HG03378 (cell line): ENCODE measurements around the gene ARL3.

Source experiments
- ATAC-seq: cut with Tn5 transposase; IDR thresholded peaks from one replicate; pipeline ENCODE4 v1.9.1; 2021; ENCODE audit warnings: mild to moderate bottlenecking, moderate library complexity; ENCODE audit not compliant: unreplicated experiment

ARL3 gene

DNA sequence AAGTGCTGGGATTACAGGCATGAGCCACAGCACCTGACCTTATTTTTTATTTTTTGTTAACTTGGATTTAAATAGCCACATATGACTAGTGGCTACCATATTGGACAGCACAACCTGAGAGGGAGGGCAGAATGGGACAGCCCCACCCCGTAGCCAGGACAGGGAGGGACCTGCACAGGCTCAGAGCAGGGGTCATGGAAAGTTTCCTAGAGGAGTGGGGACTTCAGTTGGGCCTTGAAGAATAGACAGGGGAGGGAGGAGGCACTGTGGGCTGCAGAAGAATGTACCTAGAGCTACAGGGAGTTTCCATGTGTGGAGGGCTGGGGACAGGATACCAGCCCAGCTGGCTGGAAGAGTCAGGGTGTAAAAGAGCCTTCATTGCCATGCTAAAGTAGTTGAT lies 61.1 kb downstream of the ARL3 start:
- no peak for ATAC-seq

DNA sequence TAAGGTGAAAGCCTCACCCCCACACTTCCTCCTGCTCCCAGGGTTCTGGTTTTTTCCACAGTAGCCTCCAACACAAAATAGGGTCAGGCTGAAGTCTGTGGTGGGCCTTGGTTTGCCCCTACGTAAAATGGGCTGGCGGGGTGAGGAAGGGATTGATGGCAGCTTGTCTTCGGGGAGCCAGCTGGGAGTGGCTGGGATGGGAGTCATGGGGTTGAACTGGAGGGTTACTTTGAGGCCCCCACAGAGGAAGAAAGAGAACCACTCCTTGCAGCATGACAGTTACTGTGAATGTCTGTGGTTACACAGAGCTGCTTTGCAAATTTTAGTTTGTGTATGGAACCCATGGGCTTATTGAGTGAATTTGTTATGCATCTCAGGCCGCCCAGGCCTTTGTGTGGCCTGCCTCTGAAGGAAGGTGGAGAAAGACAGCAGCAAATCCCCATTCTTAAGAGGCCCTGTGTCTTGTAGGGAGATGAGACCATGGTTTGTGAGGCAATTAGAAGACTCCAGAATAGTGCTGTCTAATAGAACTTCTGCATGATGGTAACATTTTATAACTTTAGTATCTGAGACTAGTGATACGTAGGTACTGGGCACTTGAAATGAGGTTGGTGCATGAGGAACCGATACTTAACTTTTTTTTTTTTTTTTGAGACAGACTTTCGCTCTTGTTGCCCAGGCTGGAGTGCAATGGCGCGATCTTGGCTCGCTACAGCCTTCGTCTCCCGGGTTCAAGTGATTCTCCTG lies 61.9 kb downstream of the ARL3 start:
- ATAC-seq: peak; percentile 45

DNA sequence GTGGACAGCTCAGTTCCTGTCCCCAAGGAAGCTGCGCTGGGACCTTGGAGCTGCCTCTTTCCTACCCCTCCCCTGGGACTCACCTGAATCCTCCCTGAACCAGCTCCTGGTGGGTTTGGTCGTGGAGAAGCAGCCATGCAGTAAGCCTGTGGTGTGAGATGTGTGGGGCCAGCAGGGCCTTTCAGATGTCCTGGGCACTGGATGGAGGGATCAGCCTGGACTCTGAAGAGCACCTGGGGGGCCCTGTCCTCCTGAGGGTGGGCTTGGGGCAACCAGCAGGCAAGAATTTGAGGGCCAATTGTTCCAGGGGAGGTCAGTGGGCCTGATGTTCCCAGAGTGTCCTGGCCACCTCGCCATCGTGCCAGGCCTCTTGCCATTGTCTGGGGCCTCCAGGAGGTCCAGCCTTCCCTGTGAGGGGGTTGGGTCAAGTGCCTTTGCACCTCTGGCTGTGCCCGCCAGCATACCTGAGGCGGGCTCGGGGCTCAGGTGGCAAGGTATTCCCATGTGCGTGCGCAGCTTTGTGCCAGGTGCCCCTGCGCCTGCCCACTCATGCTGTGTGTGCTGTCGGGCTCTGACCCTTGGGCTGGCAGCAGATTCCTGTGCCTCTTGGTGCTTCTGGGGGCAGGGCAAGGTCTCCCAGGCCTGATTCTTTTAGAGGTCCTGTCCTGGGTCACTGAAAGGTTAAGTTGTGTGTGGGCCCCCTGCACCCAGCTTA lies 62.6 kb downstream of the ARL3 start:
- no peak for ATAC-seq

DNA sequence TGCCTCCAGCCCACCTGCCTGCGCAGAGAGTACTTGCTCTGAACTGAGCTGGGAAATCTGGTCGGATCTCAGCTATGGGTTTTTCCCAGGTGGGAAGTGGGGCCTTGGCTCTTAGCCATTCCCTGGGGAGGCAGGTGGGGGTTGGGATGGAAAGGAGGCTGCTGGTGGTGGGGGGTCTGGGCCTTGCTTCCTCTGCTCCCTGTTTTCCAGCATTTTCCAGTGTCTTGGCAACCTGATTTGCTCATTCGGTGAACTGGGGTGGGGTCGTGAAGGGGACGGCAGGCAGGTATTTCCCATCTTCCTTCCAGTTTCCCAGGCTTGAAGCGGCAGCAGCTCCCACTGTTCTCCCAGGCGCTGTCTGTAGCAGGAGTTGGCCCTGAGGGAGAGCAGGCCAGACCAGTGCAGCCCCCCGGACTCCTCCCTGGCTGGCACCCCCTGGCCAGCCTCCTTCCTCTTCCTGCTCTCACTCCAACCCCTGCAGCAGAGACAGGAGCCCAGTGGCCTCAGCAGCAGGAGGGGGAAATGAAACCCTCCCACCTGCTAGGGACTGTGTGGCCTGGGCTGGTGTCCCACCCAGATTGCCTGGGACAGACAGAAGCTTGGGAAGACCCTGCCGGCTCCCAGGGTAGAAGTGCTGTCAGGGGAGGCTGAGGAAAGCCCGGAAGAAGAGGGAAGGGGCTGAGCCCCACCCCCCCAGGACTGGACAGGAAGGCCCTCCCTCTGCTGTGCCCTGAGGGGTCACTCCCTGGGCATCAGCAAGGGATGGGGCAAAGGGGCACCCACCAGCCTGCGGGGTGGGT lies 63.3 kb downstream of the ARL3 start:
- ATAC-seq: no peak

DNA sequence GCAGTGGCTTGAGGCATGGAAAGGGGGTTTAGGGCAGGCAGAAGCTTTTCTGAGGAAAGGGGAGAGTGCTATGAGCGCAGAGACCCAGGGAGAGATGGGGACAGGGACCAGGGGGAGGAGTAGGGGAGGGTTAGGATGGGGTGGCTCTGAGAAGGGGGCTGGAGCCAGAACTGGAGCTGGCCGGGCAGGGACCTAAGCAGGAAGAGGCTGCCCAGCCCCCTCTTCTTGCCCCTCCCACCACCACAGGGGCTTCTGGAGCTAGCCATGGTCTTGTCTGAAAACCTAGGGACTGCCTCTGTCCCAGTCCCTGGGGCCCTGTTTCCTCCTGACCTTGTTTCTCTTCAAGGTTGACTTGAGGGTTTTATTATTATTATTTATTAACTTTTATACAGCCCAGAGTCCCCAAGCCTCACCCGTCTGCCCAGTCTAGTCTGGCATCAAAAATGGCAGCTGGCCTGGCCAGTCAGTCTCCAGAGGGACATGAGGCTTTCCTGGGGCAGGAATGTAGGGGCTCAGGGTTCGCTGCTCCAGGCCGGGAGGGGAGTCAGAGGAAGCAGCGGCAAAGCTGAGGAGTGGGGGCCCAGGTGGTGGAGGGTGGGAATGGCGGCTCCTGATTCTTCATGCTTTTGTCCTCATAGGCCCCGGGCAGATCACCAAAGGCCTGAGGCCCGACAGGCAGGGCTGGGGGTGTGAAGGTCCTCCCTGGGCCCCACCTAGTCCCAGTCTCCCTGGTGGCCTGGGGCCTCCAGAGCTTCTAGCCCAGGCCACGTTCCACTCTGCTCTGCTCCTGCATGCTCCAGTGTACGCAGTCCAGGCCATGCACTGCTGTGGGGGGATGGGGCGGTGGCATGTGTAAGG lies 64.2 kb downstream of the ARL3 start:
- ATAC-seq: no peak

DNA sequence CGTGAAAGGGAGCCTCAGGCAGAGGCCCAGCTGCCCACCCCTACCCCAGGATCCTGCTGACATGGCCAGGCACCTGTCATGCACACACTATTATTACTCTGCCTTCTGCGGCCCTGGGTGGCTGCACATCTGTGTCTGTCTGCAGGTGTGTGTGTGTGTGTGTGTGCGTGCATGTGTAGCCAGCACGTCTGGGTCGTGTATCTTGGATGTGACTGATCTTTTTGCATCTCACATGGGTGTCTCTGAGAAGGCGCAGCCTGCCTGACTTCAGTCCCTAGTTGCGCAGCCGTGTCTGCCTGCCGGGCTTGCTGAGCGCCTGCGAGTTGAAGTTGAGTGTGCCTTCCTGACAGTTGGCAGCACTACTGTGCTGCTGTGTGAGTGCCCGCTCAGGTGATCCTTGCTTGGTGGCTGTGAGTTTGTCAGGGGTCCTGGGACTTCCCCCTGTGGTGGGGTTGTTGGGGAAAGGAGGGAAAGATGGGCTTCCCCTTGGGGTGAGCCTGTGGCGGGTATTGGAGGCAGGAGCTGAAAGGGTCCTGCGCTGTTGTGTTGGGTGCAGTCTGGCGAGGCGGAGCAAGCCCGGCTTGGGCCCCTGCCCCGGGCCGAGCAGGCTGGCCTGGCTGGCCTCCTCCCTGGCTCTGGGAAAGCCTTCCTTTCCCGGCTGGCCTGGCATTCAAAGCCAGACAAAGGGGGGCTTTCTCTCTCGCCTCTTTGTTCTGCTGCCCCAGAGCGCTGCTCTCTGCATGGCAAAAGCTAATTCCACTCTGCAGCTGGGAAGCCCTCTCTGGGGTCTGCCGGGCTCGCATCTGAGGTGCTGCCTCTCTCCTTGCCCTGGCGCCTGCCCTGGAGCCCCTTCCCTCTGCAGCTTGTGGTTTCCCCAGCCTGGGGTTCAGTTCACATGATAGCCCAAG lies 65.1 kb downstream of the ARL3 start:
- no peak for ATAC-seq

DNA sequence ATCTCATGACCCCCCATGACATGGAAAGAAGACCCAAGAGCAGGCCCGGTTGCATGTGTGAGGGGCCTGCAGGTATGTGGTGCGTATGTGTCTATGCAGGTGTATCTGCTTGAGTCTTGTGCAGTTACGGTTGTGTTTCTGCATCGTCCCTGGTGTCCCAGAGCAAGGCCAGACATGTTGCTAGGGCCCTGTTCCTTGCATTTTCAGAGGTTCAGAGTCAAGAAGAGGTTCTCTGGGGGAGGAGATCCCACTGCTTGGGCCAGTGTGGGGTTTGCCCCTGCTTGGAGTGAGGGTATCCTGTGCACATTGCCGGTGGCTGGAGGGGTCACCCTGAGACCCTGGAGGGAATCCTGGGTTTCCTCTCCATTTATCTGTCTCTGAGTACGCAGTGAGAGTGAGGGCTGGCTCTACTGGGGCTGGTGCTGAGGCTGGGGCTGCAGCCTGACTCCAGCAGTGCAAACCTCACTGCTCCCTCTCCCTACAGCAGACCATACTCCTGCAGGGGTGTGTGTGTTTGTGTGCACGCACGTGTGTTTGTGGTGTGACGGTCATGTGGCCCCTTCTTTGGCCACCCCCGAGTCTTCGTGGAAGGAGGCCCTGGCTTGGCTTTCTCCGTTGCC lies 65.8 kb downstream of the ARL3 start:
- ATAC-seq: no peak

DNA sequence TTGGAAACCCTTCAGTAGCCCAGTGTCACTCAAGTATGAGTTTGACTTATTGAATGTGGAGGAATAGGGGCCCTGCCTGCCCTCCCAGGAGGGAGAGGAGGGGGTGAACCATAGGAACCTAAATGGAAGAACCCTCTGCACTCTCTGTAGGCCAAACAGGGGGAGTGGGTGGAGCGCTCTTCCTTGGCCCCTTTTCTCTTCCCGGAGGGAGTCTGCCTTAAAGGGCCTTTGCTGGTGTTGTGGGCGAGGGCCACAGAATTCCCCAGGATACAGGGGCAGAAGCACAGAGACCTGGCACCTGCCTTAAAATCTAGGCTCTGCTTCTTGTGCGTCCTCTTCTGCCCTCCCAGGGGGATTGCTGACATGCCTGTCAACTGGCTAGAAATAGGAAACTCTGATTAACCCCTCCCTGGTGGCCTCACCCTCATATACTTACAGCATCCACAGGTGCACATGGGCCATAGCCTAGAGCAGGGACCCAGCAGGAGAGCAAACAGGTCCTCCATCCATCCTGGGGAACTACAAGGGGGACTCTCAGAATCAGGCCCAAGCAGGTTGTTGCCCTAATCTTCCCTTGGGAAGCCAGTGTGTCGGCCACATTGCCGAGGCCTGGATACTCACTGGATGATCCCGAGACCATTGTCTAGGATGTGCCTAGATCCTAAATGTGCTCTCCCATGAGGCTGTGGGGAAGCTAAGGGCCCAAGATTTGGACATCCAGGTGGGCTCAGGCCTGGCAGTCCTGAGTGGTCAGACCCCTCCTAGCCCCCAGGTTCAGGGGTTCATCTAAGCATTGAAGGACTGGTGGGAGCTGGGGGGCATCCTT lies 66.5 kb downstream of the ARL3 start:
- ATAC-seq: no peak

DNA sequence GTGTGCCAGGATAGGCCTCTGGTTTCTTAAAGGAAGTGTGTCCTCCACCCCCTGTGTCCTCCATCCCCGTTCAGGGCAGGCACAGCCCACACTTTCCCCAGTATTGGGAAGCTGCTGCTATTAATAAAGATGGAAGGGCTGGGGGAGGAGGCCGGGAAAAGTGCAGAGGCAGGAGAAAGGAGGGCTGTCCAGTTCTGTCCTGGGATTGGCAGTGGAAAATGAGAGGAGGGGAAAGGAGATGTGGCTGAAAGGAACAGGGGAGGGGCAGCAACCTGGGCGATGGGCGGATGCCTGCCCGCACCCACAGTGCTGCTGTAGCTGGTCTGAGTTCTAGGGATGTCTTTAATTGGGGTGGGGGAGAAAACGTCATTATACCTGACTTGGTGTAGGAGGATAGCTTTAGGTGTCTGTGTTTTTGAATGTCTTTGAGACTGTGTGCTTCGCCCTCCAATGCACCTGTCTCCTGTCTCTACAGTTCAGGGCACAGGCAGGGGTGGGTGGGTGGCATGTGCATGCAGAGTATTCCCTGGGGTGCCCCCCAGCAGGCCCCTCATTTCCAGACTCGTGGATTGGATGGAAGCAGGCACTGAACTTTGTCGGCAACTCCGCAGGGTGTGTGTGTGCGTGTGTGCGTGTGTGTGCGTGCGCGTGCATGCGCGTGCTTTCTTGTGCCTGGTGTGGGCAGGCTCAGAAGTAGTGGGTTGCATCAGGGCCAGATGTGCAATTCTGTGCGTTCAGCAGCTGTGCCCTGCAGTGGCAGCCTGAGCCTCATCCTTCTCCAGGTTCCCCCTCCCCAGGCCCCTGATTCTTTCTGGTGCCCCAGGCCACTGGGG lies 67.4 kb downstream of the ARL3 start:
- ATAC-seq: no peak

DNA sequence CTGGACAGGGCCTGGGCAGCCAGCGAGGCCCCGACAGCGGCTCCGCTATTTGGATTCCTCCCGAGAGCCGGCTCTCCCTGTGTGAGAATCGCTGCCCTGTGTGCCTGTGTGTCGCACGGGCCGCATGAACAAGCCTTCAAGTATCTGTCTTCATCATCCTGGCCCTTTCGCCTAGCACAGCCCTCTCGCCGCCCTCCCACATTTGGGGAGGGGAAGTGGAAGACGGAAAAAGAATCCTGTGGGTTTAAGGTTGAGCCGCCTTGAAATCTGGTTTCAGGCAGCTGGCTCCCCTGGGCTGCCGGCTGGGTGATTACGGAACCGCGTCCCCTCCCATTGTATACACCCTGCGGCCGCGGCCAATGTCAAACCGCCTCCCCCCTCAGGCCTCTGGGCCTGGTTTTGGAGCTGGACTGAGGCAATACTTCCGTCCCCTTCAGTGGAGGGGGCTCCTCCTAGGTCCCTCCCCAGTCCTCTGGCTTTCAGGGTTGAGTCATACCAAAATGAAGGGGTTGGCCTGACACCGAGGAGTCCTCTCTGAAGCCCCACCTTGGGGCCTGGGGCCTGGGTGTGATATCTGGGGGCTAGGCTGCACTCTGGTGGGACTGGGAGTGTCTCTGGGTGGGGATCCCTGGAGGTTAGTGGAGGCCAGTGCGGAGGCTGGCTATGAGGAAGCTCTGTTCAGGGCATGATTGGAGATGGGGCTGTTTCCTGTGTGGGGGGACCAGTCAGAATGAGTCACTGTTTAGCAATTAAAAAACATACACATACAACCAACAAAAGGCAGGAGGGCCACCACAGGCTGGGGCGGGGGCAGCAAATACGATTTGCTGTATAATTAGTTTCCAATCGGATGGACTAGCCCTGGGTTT lies 68.2 kb downstream of the ARL3 start:
- peak; percentile 32 for ATAC-seq

DNA sequence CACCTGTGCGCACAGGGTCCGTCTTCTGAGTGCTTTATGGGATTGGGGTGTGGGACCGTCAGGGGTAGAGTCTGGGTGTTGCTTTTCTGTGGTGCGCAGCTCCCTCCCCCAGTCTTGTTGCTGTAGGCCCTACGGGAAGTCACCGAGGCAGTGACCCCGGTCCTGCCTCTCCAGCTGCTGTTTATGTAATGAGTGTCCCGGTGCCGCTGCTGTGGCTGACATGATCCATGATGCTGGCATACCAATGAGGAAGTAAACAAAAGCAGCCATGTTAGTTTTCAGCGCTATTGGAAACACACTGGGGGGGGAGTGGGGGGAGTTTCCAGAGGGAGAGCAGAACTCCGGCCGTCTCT lies 68.8 kb downstream of the ARL3 start:
- ATAC-seq: no peak

DNA sequence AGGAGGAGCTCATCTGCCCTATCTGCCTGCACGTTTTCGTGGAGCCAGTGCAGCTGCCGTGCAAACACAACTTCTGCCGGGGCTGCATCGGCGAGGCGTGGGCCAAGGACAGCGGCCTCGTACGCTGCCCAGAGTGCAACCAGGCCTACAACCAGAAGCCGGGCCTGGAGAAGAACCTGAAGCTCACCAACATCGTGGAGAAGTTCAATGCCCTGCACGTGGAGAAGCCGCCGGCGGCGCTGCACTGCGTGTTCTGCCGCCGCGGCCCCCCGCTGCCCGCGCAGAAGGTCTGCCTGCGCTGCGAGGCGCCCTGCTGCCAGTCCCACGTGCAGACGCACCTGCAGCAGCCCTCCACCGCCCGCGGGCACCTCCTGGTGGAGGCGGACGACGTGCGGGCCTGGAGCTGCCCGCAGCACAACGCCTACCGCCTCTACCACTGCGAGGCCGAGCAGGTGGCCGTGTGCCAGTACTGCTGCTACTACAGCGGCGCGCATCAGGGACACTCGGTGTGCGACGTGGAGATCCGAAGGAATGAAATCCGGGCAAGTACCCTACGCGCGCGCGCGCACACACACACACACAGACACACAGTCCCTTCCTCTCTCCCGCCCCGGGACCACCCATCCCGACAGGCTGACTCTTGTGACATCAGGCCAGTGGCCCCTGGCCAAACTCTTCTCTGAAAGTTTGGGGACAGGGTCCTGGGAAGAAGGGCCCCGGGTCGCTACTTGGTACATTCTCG lies 69.4 kb downstream of the ARL3 start:
- no peak for ATAC-seq

DNA sequence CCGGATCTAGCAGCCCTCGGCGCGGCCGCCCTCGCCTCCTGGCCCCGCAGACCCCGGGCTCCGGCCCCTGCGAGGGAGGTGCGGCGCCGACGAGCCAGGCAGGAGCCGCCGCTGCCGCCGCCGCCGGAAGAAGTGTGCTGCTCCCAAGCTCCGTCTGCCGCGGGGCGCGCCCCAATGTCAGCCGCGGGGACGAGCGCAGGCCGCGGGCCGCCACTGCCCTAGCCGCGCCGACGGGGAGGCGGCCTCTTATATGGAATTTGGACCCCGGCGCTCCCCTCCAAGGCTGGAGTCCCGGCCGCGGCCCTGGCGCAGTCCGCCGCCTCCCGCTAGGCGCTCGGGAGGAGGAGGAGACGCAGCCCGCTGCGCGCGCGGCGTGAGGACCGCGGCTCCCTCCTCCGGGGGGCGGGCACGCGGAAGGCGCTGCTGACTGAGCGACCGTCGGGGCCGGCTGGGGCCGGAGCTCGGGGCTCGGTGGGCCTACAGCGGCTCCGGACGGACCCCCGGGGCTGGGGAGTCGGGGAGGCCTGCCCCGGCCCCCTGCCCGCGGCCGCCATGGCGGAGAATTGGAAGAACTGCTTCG lies 70.0 kb downstream of the ARL3 start, which contains the start of gene TRIM8:
TSS of gene TRIM8 (plus strand) at position 414 of the 580 bp plus-strand sequence. CDS start at position 553, 139 bp downstream.
- no peak for ATAC-seq

DNA sequence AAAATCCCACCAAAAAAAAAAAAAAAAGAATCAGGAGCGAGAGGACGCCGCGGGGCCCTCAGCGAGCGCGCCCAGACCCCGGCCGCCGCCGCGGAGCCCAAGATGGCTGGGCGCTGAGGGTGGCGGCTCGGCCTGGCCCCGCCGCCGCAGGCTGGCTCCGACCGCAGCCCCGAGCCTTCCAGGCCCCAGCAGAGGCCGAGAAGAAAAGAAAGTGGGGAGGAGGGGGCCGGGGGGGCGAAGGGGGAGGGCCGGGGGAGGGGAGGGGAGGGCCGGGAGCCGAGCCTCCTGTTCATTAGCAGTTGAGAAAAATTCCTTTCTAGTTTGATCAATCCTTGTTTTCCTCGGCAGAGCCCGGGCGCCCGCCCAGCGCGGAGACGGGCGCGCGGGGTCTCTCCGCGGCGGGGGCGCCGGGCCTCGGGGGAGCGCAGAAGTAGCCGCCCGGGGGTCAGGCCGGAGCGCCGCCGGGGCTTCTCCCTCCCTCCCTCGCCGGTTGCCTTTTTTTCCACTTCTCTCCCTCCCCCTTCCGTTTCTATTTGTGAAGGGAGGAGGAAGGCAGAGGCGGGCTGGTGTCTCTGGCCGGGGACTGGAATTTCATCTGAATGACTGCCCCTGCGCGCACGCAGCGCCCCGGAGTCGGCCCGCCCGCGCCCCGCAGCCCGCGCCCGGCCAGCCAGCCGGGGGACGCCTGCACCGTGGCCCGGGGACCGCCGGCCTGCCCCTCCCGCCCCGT lies 70.7 kb downstream of the ARL3 start:
- ATAC-seq: no peak
